Mammary epithelial cell (primary cell): ENCODE results near the gene CYB561D1.

ENCODE experiments used
- EZH2 ChIP-seq: IDR thresholded peaks from 2 replicates; pipeline ENCODE4 v1.6.1; 2012; ENCODE audit warnings: low read length, inconsistent platforms, borderline replicate concordance
- TF ChIP-seq, protein P1 (sequence below), 2 donors: IDR thresholded peaks in 1 of 2; conservative IDR thresholded peaks in 1 of 2; 2 replicates each; pipeline ENCODE4 v1.5.1; 2011 to 2012; ENCODE audit warnings: inconsistent platforms in 2 of 2, low read length in 2 of 2, mild to moderate bottlenecking in 2 of 2, control low read depth in 1 of 2, low read depth in 1 of 2; ENCODE audit not compliant: insufficient read depth in 1 of 2; ENCODE audit errors: extremely low read depth in 1 of 2

DNA sequence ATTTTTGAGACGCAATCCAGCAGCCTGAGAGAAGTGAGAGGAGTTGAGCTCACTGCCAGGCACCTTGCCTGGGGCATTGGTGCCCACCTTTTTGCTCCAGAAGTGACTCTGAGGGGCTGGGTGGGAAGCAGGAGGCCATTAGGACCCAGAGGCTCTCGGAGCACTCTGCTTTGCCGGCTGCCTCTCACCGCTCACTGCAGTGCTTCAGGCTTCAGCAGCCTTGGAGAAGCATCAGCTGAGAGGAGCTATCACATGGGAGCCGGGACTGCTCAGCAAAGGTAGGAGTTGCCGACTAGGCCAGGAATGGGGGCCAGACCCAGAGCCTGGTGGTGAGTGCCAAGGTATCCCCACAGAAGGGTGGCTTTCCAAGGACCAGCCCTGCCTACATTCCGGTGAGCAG lies 45.8 kb downstream of the CYB561D1 start, which contains the start of gene GPR61:
- TF ChIP-seq, protein P1, sequence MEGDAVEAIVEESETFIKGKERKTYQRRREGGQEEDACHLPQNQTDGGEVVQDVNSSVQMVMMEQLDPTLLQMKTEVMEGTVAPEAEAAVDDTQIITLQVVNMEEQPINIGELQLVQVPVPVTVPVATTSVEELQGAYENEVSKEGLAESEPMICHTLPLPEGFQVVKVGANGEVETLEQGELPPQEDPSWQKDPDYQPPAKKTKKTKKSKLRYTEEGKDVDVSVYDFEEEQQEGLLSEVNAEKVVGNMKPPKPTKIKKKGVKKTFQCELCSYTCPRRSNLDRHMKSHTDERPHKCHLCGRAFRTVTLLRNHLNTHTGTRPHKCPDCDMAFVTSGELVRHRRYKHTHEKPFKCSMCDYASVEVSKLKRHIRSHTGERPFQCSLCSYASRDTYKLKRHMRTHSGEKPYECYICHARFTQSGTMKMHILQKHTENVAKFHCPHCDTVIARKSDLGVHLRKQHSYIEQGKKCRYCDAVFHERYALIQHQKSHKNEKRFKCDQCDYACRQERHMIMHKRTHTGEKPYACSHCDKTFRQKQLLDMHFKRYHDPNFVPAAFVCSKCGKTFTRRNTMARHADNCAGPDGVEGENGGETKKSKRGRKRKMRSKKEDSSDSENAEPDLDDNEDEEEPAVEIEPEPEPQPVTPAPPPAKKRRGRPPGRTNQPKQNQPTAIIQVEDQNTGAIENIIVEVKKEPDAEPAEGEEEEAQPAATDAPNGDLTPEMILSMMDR (conservative IDR thresholded peaks at IDR 0.05 in 1 of 2, IDR thresholded peaks at IDR 0.05 in 1 of 2; ENCODE audit: extremely low read depth in 1 of 2, insufficient read depth in 1 of 2, low read depth in 1 of 2, low read length in 2 of 2): no peak
- TF ChIP-seq EZH2: no peak
